Right lobe of liver (tissue), 4 donors: Measurements from ENCODE around the gene FOXN4.

Experiments used
- POLR2A ChIP-seq: fragments of 450-650 bp; IDR thresholded peaks from one replicate; pipeline ENCODE4 v1.6.1; 2017; ENCODE audit warnings: antibody characterized with exemption, mild to moderate bottlenecking
- TF ChIP-seq, protein P1 (sequence below), 4 donors: fragments of 200-600 bp in 3 of 4; fragments of 450-650 bp in 1 of 4; IDR thresholded peaks; one replicate each; pipeline versions ENCODE4 v1.5.1 to v1.8.0; 2016 to 2022; ENCODE audit warnings: antibody characterized with exemption in 4 of 4, mild to moderate bottlenecking in 2 of 4
- donor health status: DM: no; HTN: no; CAD: no.
- donor health status: DM: no; HTN: no; CAD: no.
- donor health status: DM: no; HTN: yes; CAD: no.

DNA sequence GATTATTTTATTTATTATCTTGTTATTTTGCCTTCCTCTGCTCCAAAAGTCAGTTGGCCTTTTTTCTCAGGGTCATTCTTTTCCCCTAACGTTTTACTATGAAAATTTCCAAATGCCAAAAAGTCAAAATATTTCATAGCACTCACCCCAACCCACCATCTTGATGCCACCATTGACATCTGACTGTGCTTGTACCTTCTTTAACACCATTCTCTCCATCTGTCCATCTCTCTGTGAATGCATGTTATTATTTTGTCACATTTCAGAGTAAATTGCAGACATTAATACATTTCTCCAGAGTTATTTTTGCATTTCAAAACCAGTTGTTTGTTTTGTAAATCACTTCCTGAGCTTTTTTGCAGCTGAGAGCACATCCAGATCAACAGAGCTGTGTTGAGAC is 38.6 kb downstream of the FOXN4 start:
- TF ChIP-seq, protein P1, sequence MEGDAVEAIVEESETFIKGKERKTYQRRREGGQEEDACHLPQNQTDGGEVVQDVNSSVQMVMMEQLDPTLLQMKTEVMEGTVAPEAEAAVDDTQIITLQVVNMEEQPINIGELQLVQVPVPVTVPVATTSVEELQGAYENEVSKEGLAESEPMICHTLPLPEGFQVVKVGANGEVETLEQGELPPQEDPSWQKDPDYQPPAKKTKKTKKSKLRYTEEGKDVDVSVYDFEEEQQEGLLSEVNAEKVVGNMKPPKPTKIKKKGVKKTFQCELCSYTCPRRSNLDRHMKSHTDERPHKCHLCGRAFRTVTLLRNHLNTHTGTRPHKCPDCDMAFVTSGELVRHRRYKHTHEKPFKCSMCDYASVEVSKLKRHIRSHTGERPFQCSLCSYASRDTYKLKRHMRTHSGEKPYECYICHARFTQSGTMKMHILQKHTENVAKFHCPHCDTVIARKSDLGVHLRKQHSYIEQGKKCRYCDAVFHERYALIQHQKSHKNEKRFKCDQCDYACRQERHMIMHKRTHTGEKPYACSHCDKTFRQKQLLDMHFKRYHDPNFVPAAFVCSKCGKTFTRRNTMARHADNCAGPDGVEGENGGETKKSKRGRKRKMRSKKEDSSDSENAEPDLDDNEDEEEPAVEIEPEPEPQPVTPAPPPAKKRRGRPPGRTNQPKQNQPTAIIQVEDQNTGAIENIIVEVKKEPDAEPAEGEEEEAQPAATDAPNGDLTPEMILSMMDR (IDR thresholded peaks at IDR 0.05) = no peak
- no peak for TF ChIP-seq POLR2A
